PC-3 (cell line): ENCODE data around the gene PNP. TPM values are rescaled to one million over a fixed set of nuclear protein-coding genes. Genes with fewer than 3 reads are reported as not detected.

ENCODE experiments used
- ATAC-seq: fragments of 200-7000 bp; cut with Tn5 transposase; 2 replicates; pipeline ENCODE4 v1.9.1; 2020; ENCODE audit warnings: mild to moderate bottlenecking, moderate library complexity
- BruUV-seq: library from RNA; stranded (reverse); fragments of 400-500 nt; replicated peaks from 2 replicates; lab custom pipeline; 2021; lab: Mats Ljungman, UMichigan
- CTCF ChIA-PET: fragments of 300-600 bp; sonication (Branson Sonifier 250); formaldehyde crosslinking; loops from one replicate; lab custom pipeline; 2022; ENCODE audit warnings: antibody characterized with exemption; lab: Charles Lee
- POLR2A ChIA-PET: fragments of 300-600 bp; sonication (Branson Sonifier 250); formaldehyde crosslinking; loops from one replicate; lab custom pipeline; 2022; ENCODE audit warnings: antibody characterized with exemption; ENCODE audit not compliant: unreplicated experiment; lab: Charles Lee
- DNase-seq: peaks from one replicate; pipeline ENCODE4 v3.0.0-alpha.2; 2015
- H2AFZ ChIP-seq: fragments of 300-600 bp; sonication (generic); 2 replicates; pipeline ENCODE4 v1.6.0; 2016; ENCODE audit warnings: antibody characterized with exemption, low read length
- H3F3A ChIP-seq: fragments of 300-600 bp; sonication (generic); one replicate; pipeline ENCODE4 v1.6.0; 2017; ENCODE audit warnings: antibody characterized with exemption, low read length, control low read depth, mild to moderate bottlenecking; ENCODE audit not compliant: unreplicated experiment
- H3K27ac ChIP-seq: fragments of 300-600 bp; sonication (generic); 2 replicates; pipeline ENCODE4 v1.5.1; 2016; ENCODE audit warnings: mild to moderate bottlenecking, low read length
- H3K27me3 ChIP-seq: fragments of 300-600 bp; sonication (generic); 2 replicates; pipeline ENCODE4 v1.6.1; 2016; ENCODE audit warnings: low read length, mixed read lengths
- H3K36me3 ChIP-seq: fragments of 300-600 bp; sonication (generic); 2 replicates; pipeline ENCODE4 v1.6.1; 2016; ENCODE audit warnings: low read depth, mixed run types, low read length, mixed read lengths
- H3K4me1 ChIP-seq: fragments of 300-600 bp; sonication (generic); 2 replicates; pipeline ENCODE4 v1.5.1; 2016; ENCODE audit warnings: low read length; ENCODE audit not compliant: insufficient read depth
- H3K4me2 ChIP-seq: fragments of 300-600 bp; sonication (generic); 2 replicates; pipeline ENCODE4 v1.6.0; 2016; ENCODE audit warnings: low read length
- H3K4me3 ChIP-seq: fragments of 300-600 bp; sonication (generic); 2 replicates; pipeline ENCODE4 v1.5.1; 2016; ENCODE audit warnings: mild to moderate bottlenecking, low read length, mixed read lengths
- H3K79me2 ChIP-seq: fragments of 300-600 bp; sonication (generic); 2 replicates; pipeline ENCODE4 v1.6.1; 2017; ENCODE audit warnings: low read length, mixed read lengths
- H3K9ac ChIP-seq: fragments of 300-600 bp; sonication (generic); 2 replicates; pipeline ENCODE4 v1.6.0; 2016; ENCODE audit warnings: mild to moderate bottlenecking, low read length
- H3K9me2 ChIP-seq: fragments of 300-600 bp; sonication (generic); replicated peaks from 2 replicates; pipeline ENCODE4 v1.6.1; 2016; ENCODE audit warnings: mixed run types, low read length, mixed read lengths
- H3K9me3 ChIP-seq: fragments of 300-600 bp; sonication (generic); 2 replicates; pipeline ENCODE4 v1.6.1; 2016; ENCODE audit warnings: low read length, mixed read lengths
- H4K20me1 ChIP-seq: fragments of 300-600 bp; sonication (generic); 2 replicates; pipeline ENCODE4 v1.6.1; 2016; ENCODE audit warnings: low read length, mixed read lengths
- CTCF ChIP-seq: fragments of 300-600 bp; sonication (generic); conservative IDR thresholded peaks from 2 replicates; pipeline ENCODE4 v1.5.1; 2017; ENCODE audit warnings: antibody characterized with exemption, low read depth, mild to moderate bottlenecking, low read length
- EZH2 ChIP-seq: fragments of 300-600 bp; sonication (generic); IDR thresholded peaks from one replicate; pipeline ENCODE4 v1.6.1; 2017; ENCODE audit warnings: antibody characterized with exemption, mild to moderate bottlenecking, low read length; ENCODE audit not compliant: unreplicated experiment
- EZH2phosphoT487 ChIP-seq: fragments of 300-600 bp; sonication (generic); IDR thresholded peaks from 2 replicates; pipeline ENCODE4 v1.6.1; 2018; ENCODE audit warnings: mild to moderate bottlenecking, antibody characterized with exemption, low read length, borderline replicate concordance
- intact Hi-C: fragments of 100-400 bp; cut with micrococcal nuclease; formaldehyde crosslinking; loops from 2 replicates; pipeline ENCODE4 v1.9.0; 2023
- total RNA-seq: library from RNA; depleted of rRNA; stranded (reverse); fragments of >200 nt; gene quantifications from 2 replicates; pipeline ENCODE4 v1.2.3, GENCODE V29; 2014

The PNP gene
- total RNA-seq, 1 experiment from 2014 or later = 118 TPM

- Histone ChIP-seq H3K9me3 (no peaks in the 10 kb centered on the region), H3K9ac (no peak within 1 kb of the TSS), H4K20me1 (no peaks in the 10 kb centered on the region), H3K4me1 (no peaks in the 10 kb centered on the region), H3K79me2 (no peaks in the 10 kb centered on the region), H3K36me3 (no peaks in the 10 kb centered on the region), H3K27me3 (no peaks in the 10 kb centered on the region), H3K9me2 (no peaks in the 10 kb centered on the region), H2AFZ (no peak within 1 kb of the TSS), H3K27ac (no peak within 1 kb of the TSS), H3K4me2 (no peak within 1 kb of the TSS), H3K4me3 (no peak within 1 kb of the TSS), H3F3A (no peaks in the 10 kb centered on the region)
- intact Hi-C loops = no loop called here
- POLR2A ChIA-PET = no interaction called here
- no TSS peak for BruUV-seq
- ATAC-seq = no peak
- TF ChIP-seq CTCF (no peak), EZH2phosphoT487 (no peak), EZH2 (no peak)
- no peak for DNase-seq
- CTCF ChIA-PET = no interaction called here
Measured at GRCh38 chr14:20435582-20436362, 33.4 kb upstream of the PNP start, which contains the start of gene KLHL33. Gene KLHL33 (minus strand): TSS chr14:20436166. CDS start chr14:20435811, 355 bp downstream.

- intact Hi-C loops = no loop called here
- no peaks in the 10 kb centered on the region for H3K4me1 ChIP-seq
- ATAC-seq (no peak), DNase-seq (no peak)
- ChIA-PET CTCF (no interaction called here), POLR2A (no interaction called here)
- H3F3A ChIP-seq = no peaks in the 10 kb centered on the region
- H3K79me2 ChIP-seq = no peaks in the 10 kb centered on the region
- no peaks in the 10 kb centered on the region for H3K36me3 ChIP-seq
- H3K9me3 ChIP-seq = no peaks in the 10 kb centered on the region
- no peak overlapping the region for H2AFZ ChIP-seq
- no peaks in the 10 kb centered on the region for H3K27me3 ChIP-seq
- H4K20me1 ChIP-seq = no peaks in the 10 kb centered on the region
- H3K4me2 ChIP-seq = no peak overlapping the region
- no peak overlapping the region for H3K27ac ChIP-seq
- TF ChIP-seq CTCF = no peak
- no peaks in the 10 kb centered on the region for H3K9me2 ChIP-seq
- no peak overlapping the region for H3K4me3 ChIP-seq
- no peak overlapping the region for H3K9ac ChIP-seq
- BruUV-seq = no TSS peak
Measured at GRCh38 chr14:20436363-20436755, 32.8 kb upstream of the PNP start.

- no peak for DNase-seq
- Histone ChIP-seq H3K36me3 (no peaks in the 10 kb centered on the region), H3K79me2 (no peaks in the 10 kb centered on the region), H3K27me3 (no peaks in the 10 kb centered on the region), H3K9me3 (no peaks in the 10 kb centered on the region), H3F3A (no peaks in the 10 kb centered on the region), H3K27ac (no peak overlapping the region), H3K9me2 (no peaks in the 10 kb centered on the region), H2AFZ (no peak overlapping the region), H4K20me1 (no peaks in the 10 kb centered on the region), H3K4me3 (no peak overlapping the region), H3K9ac (no peak overlapping the region), H3K4me2 (no peak overlapping the region), H3K4me1 (no peaks in the 10 kb centered on the region)
- ChIA-PET POLR2A (no interaction called here), CTCF (no interaction called here)
- no TSS peak for BruUV-seq
- intact Hi-C loops = no loop called here
- no peak for ATAC-seq
- TF ChIP-seq CTCF = no peak
- no peak for TF ChIP-seq EZH2phosphoT487
- TF ChIP-seq EZH2 = no peak
Measured at GRCh38 chr14:20438664-20439063, 30.5 kb upstream of the PNP start.
